GM20000 (cell line): ENCODE data around the gene LRRFIP1.

Experiments used
- DNase-seq: peaks from one replicate; pipeline ENCODE4 v3.0.0; 2012; ENCODE audit warnings: low spot score
- CTCF ChIP-seq: IDR thresholded peaks from 2 replicates; pipeline ENCODE4 v1.5.1; 2012; ENCODE audit warnings: mild to moderate bottlenecking, control low read depth; ENCODE audit errors: extremely low read depth, missing control alignments

The LRRFIP1 gene

GRCh38 chr2:237724811-237725478, 97.6 kb downstream of the LRRFIP1 start:
- DNase-seq = no peak
- no peak for TF ChIP-seq CTCF

- TF ChIP-seq CTCF = no peak
Measured at GRCh38 chr2:237725661-237726060, 98.3 kb downstream of the LRRFIP1 start.

GRCh38 chr2:237726401-237726830, 99.0 kb downstream of the LRRFIP1 start:
- no peak for TF ChIP-seq CTCF
- no peak for DNase-seq

More at GRCh38 chr2:237725661-237726060, 98.3 kb downstream of the LRRFIP1 start:
- no peak for DNase-seq

GRCh38 chr2:237727363-237727762, 100.0 kb downstream of the LRRFIP1 start:
- no peak for DNase-seq
- TF ChIP-seq CTCF = no peak

- TF ChIP-seq CTCF = no peak
- DNase-seq = no peak
Measured at GRCh38 chr2:237729681-237730475, 102.5 kb downstream of the LRRFIP1 start.

- TF ChIP-seq CTCF = no peak
- no peak for DNase-seq
Measured at GRCh38 chr2:237731663-237732062, 104.3 kb downstream of the LRRFIP1 start.

- no peak for TF ChIP-seq CTCF
Measured at GRCh38 chr2:237732070-237732469, 104.7 kb downstream of the LRRFIP1 start.

More at GRCh38 chr2:237732070-237732469, 104.7 kb downstream of the LRRFIP1 start:
- DNase-seq = no peak
